Measurements from ENCODE around the gene SURF1. TPM values are rescaled to one million over a fixed set of nuclear protein-coding genes. Genes with fewer than 3 reads are reported as not detected.
A peak's percentile ranks its signal among the peaks of the same experiment; 100 is the strongest.

SURF1 gene
- total and polyA plus RNA-seq, 9 of the 15 experiments (the other 6 are each of a cell fraction or from before 2014, with no cell fraction given) = 16.1 to 31.3 (median 20.9) TPM

GRCh38 chr9:133347985-133348717, 8.1 kb downstream of the SURF1 start, which contains the start of the genes MED22 and RPL7A (continued):
- TF ChIP-seq ZNF592 (IDR thresholded peaks at IDR 0.05) (peak; percentile 26; the same call in 1 of the 2 replicates), SIX5 (IDR thresholded peaks at IDR 0.05; ENCODE audit: borderline replicate concordance in 1 of 2, insufficient read depth in 1 of 2, low read depth in 1 of 2, low read length in 2 of 2) (0 out of 4 replicates have a peak, but pooled peaks of 1 of the 2 experiments have one; percentile 11), ZHX1 (conservative IDR thresholded peaks at IDR 0.05; ENCODE audit: low read length) (peak; percentile 93), AFF1 (IDR thresholded peaks at IDR 0.05; ENCODE audit: low read depth in 1 of 2, partially characterized antibody in 2 of 2) (peak in 1 of 2 experiments; percentile 78), IRF1 (CRISPR knock-in tag; IDR thresholded peaks at IDR 0.05; ENCODE audit: borderline replicate concordance) (no peak), ZBTB11 (CRISPR knock-in tag; IDR thresholded peaks at IDR 0.05) (peak in 1 of 3 experiments; percentile 24; a peak in 1 of 6 replicates), NEUROD1 (IDR thresholded peaks at IDR 0.05; ENCODE audit: borderline replicate concordance, low read depth, low read length, partially characterized antibody) (peak; percentile 96)
